ENCODE data around the gene BRPF1. TPM values are rescaled to one million over a fixed set of nuclear protein-coding genes. Genes with fewer than 3 reads are reported as not detected.
A peak's percentile ranks its signal among the peaks of the same experiment; 100 is the strongest.

Gene BRPF1
- total and polyA plus RNA-seq, 10 of the 15 experiments (the other 5 are each of a cell fraction or from before 2014, with no cell fraction given): 1.2 to 25.3 (median 13.6) TPM

GRCh38 chr3:9747267-9747666 is 15.7 kb downstream of the BRPF1 start:
- peaks cover 27 to 32% of the 10 kb centered on the region in 2 experiments for H3K36me3 ChIP-seq (ENCODE audit: control insufficient read depth in 2 of 2, insufficient read depth in 2 of 2, low read length in 1 of 2)
- RAD21 ChIA-PET (ENCODE audit: unreplicated experiment): no interaction called here
- TF ChIP-seq PKNOX1 (IDR thresholded peaks at IDR 0.05): peak; percentile 68; the same call in 1 of the 2 replicates
- 0 out of 2 replicates have a peak, but pooled peaks have one; percentile 35 for TF ChIP-seq IRF4 (IDR thresholded peaks at IDR 0.05; ENCODE audit: low read depth, low read length)
- peak; percentile 62 for TF ChIP-seq MEF2B (IDR thresholded peaks at IDR 0.05; ENCODE audit: partially characterized antibody, poor library complexity, severe bottlenecking)
- TF ChIP-seq USF2 (IDR thresholded peaks at IDR 0.05; ENCODE audit: borderline replicate concordance, low read depth, low read length): no peak
- TF ChIP-seq TBL1XR1 (IDR thresholded peaks at IDR 0.05; ENCODE audit: low read depth, low read length): no peak
- peak; percentile 56; the same call in 1 of the 2 replicates for TF ChIP-seq JUND (IDR thresholded peaks at IDR 0.05; ENCODE audit: low read depth, low read length)
- 0 out of 2 replicates have a peak, but pooled peaks have one; percentile 58 for TF ChIP-seq TCF12 (IDR thresholded peaks at IDR 0.05; ENCODE audit: low read depth, low read length)
- TF ChIP-seq NR2F1 (conservative IDR thresholded peaks at IDR 0.05): no peak
- no TSS peak for BruUV-seq (replicated peaks)
- in situ Hi-C loops (cut with MboI): no loop called here
- no peaks in the 10 kb centered on the region for H3K9me3 ChIP-seq (replicated peaks; ENCODE audit: control insufficient read depth, insufficient read depth, low read length)
- H3K4me2 ChIP-seq (ENCODE audit: control insufficient read depth, insufficient read depth): no peak overlapping the region
- H3K79me2 ChIP-seq (ENCODE audit: control insufficient read depth, insufficient read depth, low read length): peaks cover 15% of the 10 kb centered on the region
- H3K9ac ChIP-seq (ENCODE audit: control insufficient read depth, insufficient read depth, low read length): no peak overlapping the region
- H3K27ac ChIP-seq (ENCODE audit: control insufficient read depth, insufficient read depth): no peak overlapping the region
- peak; percentile 21 for ATAC-seq
- H4K20me1 ChIP-seq (ENCODE audit: control insufficient read depth, insufficient read depth): no peaks in the 10 kb centered on the region
- WGBS (ENCODE audit: insufficient coverage, insufficient replicate concordance, low lambda C conversion rate, missing lambda C conversion rate): 7% methylated on average over 8 of the region's 8 CpGs
- DNase-seq (ENCODE audit: low read depth, low spot score): no peak
- intact Hi-C loops (cut with micrococcal nuclease; ENCODE audit: unreplicated experiment): no loop called here
- no peak for FAIRE-seq
- no peaks in the 10 kb centered on the region for H3K27me3 ChIP-seq (replicated peaks in 1 of 2; ENCODE audit: control insufficient read depth in 2 of 2, insufficient read depth in 2 of 2, low read length in 1 of 2)
- CTCF ChIA-PET: interaction anchor here (0.9 kb wide), 1 partner anchor 15 kb away, joined by 3 read pairs; no protein-coding TSS in a partner anchor
- POLR2A ChIA-PET: interaction anchor here (0.9 kb wide), 1 partner anchor 14 kb away, joined by 3 read pairs; no protein-coding TSS in a partner anchor
- peaks cover 14% of the 10 kb centered on the region for H3K4me1 ChIP-seq (ENCODE audit: control insufficient read depth, insufficient read depth, low read length)
- H3K4me3 ChIP-seq: no peak overlapping the region
- SMC1A ChIA-PET (ENCODE audit: uncharacterized antibody, unreplicated experiment): no interaction called here
- H2AFZ ChIP-seq (ENCODE audit: control insufficient read depth, low read depth, low read length): no peak overlapping the region

Data from GM12878 (cell line).